ENCODE data around the gene MYO19. TPM values are rescaled to one million over a fixed set of nuclear protein-coding genes. Genes with fewer than 3 reads are reported as not detected.

The MYO19 gene
- total RNA-seq, 1 experiment from 2014 or later, result 144 TPM

DNA sequence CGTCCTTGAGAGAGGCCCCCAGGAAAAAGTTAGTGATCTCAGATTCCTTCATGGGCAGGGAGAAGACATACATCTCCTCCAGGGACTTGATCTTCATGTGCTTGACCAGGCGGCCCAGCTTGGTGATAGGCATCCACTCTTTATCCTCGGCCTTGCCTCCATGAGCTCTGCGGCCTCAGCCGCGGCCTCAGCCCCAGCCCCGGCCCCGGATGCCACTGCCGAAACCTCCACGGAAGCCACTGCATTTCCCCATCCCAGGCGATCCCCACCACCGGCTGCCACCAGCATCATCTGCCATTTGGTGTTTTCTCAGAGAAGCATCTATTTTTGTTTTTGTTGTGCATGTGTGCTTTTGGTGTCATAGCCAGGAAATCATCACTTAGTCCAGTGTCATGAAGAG lies 40.4 kb upstream of the MYO19 start:
- no peaks in the 10 kb centered on the region for H3K27me3 ChIP-seq (ENCODE audit: insufficient read depth, low read length)
- no peak overlapping the region for H2BK120ac ChIP-seq (ENCODE audit: low read depth, low read length, poor library complexity, severe bottlenecking)
- Mint-ChIP-seq H3K4me3 (no peak overlapping the region), H3K4me1 (no peaks in the 10 kb centered on the region), H3K9me3 (no peaks in the 10 kb centered on the region), H3K36me3 (ENCODE audit: insufficient read depth in 1 of 3, low read depth in 3 of 3) (peaks cover 16 to 38% (median 25%) of the 10 kb centered on the region in 3 experiments; a peak in 6 of 7 replicates), H3K27ac (peak overlapping the region in 2 of 3 experiments; percentile 44 to 77; a peak in 2 of 7 replicates), H3K27me3 (ENCODE audit: low read depth) (no peaks in the 10 kb centered on the region)
- no peak overlapping the region for H4K91ac ChIP-seq (ENCODE audit: insufficient read length, low read depth, low read length)
- no peak overlapping the region for H3K4ac ChIP-seq (ENCODE audit: low read depth, low read length)
- no peaks in the 10 kb centered on the region for H3K23me2 ChIP-seq (ENCODE audit: insufficient read length, low read depth, low read length, poor library complexity, severe bottlenecking)
- H3K23ac ChIP-seq (ENCODE audit: insufficient read length, low read depth, low read length), result no peak overlapping the region
- H3T11ph ChIP-seq (ENCODE audit: low read length), result no peak overlapping the region
- no peaks in the 10 kb centered on the region for H3K79me1 ChIP-seq (ENCODE audit: insufficient read depth, low read depth, low read length, poor library complexity, severe bottlenecking)
- no peak overlapping the region for H2AK5ac ChIP-seq (ENCODE audit: insufficient read length, low read length)
- H3K27ac ChIP-seq (ENCODE audit: insufficient read length, low read depth, low read length), result no peak overlapping the region
- H4K5ac ChIP-seq (ENCODE audit: insufficient read length, low read depth, low read length), result no peak overlapping the region
- H3K4me2 ChIP-seq (ENCODE audit: insufficient read depth, insufficient read length, low read length), result no peak overlapping the region
- no peak overlapping the region for H2AFZ ChIP-seq (ENCODE audit: low read length)
- H4K8ac ChIP-seq (replicated peaks; ENCODE audit: insufficient read length, low read depth, low read length), result no peak overlapping the region
- H4K20me1 ChIP-seq (ENCODE audit: control insufficient read depth, insufficient read depth, insufficient read length), result no peaks in the 10 kb centered on the region
- H2BK12ac ChIP-seq (ENCODE audit: insufficient read length, low read depth, low read length), result no peak overlapping the region
- no peak overlapping the region for H3K18ac ChIP-seq (ENCODE audit: insufficient read length, low read depth, low read length)
- no peak overlapping the region for H2BK20ac ChIP-seq (ENCODE audit: low read depth, low read length, poor library complexity, severe bottlenecking)
- no peak overlapping the region for H2BK15ac ChIP-seq (ENCODE audit: low read depth, low read length)
- TF ChIP-seq, protein P1, sequence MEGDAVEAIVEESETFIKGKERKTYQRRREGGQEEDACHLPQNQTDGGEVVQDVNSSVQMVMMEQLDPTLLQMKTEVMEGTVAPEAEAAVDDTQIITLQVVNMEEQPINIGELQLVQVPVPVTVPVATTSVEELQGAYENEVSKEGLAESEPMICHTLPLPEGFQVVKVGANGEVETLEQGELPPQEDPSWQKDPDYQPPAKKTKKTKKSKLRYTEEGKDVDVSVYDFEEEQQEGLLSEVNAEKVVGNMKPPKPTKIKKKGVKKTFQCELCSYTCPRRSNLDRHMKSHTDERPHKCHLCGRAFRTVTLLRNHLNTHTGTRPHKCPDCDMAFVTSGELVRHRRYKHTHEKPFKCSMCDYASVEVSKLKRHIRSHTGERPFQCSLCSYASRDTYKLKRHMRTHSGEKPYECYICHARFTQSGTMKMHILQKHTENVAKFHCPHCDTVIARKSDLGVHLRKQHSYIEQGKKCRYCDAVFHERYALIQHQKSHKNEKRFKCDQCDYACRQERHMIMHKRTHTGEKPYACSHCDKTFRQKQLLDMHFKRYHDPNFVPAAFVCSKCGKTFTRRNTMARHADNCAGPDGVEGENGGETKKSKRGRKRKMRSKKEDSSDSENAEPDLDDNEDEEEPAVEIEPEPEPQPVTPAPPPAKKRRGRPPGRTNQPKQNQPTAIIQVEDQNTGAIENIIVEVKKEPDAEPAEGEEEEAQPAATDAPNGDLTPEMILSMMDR (conservative IDR thresholded peaks at IDR 0.05), result no peak
- WGBS (ENCODE audit: extremely low coverage, insufficient read length, low lambda C conversion rate), result no CpG with 5 or more reads among the region's 12 CpGs
- H3K79me2 ChIP-seq (ENCODE audit: insufficient read depth, low read length), result no peaks in the 10 kb centered on the region
- no peaks in the 10 kb centered on the region for H3K4me1 ChIP-seq (ENCODE audit: insufficient read depth, low read length)
- DNase-seq, result no peak
- no peaks in the 10 kb centered on the region for H3K9me3 ChIP-seq (ENCODE audit: control insufficient read depth, low read depth, low read length)
- H3K9ac ChIP-seq (ENCODE audit: extremely low read depth, insufficient read length, low read length), result no peak overlapping the region
- no peak overlapping the region for H2BK5ac ChIP-seq (ENCODE audit: insufficient read length, low read length)
- no peak overlapping the region for H3K56ac ChIP-seq (ENCODE audit: insufficient read length, low read depth, low read length)
- H3K14ac ChIP-seq (ENCODE audit: insufficient read depth, low read length), result no peak overlapping the region
